GM12864 (cell line): ENCODE results near the gene PPP6R3.

ENCODE experiments used
- DNase-seq: peaks from one replicate; pipeline ENCODE4 v3.0.0-alpha.2; 2011; ENCODE audit warnings: low read depth
- H3K4me3 ChIP-seq: 2 replicates; pipeline ENCODE4 v1.5.1; 2011; ENCODE audit warnings: mild to moderate bottlenecking, low read depth, low read length, control low read depth
- CTCF ChIP-seq: IDR thresholded peaks from 2 replicates; pipeline ENCODE4 v1.5.1; 2011; ENCODE audit warnings: low read depth, mild to moderate bottlenecking, moderate library complexity, low read length, control low read depth, inconsistent platforms; ENCODE audit errors: missing control alignments

PPP6R3 gene

DNA sequence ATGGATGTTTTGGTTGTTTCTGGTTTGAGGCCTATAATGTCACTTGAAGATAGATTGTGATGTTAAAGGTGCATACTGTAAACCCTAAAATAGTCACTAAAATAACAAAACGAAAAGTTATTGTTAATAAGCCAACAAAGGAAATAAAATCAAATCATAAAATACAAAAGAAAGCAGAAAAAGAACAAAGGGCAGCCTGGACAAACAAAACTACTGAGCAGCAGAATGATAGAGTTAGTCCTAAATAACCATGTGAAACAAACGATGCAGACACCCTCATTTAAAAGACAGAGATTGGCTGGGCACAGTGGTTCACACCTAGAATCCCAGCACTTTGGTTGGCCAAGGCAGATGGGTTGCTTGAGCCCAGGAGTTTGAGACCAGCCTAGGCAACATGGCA, 132.9 kb downstream of the PPP6R3 start:
- TF ChIP-seq CTCF, result no peak
- DNase-seq, result no peak
- H3K4me3 ChIP-seq, result no peak overlapping the region

- H3K4me3 ChIP-seq, result no peak overlapping the region
- no peak for DNase-seq
- TF ChIP-seq CTCF, result no peak
Measured at GRCh38 chr11:68594123-68594522, 133.6 kb downstream of the PPP6R3 start.

DNA sequence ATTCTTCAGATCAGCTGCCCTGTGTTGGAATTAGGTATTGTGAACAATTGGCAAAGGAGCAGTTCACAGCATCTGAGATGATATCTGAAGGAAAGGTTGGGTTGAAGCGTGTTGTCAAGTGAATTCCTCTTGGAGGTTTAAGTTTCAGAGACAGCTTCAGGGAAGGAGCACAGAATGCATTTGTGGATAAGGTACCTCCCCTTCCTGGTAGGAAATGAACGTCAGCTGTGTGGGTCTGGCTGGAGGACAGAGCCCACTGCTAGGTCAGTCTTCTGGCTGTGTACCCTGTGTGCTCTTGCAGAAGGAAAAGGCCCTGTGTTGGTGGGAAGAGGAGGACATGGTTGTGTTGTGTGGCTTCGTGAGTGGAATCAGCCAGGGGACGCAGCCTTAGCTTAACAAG, 135.7 kb downstream of the PPP6R3 start:
- no peak overlapping the region for H3K4me3 ChIP-seq
- no peak for DNase-seq

GRCh38 chr11:68598816-68599653, 138.5 kb downstream of the PPP6R3 start:
- no peak for DNase-seq
- no peak overlapping the region for H3K4me3 ChIP-seq
- no peak for TF ChIP-seq CTCF

More for the DNA sequence above, 135.7 kb downstream of the PPP6R3 start:
- TF ChIP-seq CTCF, result no peak

DNA sequence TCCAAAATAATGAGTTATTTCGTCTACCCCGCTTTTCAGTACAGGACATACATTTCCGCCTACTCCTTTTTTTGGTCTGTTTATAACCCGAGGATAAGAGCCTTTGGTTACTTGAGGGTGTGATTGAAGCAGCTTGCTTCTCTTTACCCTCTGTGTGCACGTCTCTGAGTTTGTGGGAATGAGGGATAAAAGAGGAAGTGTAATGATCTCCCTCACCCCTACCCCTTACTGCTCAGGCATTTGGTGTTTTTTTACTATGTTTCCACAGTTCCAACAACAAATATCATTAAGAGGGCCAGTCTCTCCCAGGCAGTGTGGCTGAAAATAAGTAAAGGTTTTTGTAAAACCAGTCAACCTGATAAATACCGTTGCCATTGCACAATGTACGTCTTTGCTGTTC, 140.6 kb downstream of the PPP6R3 start:
- DNase-seq, result no peak
- no peak for TF ChIP-seq CTCF
- no peak overlapping the region for H3K4me3 ChIP-seq

DNA sequence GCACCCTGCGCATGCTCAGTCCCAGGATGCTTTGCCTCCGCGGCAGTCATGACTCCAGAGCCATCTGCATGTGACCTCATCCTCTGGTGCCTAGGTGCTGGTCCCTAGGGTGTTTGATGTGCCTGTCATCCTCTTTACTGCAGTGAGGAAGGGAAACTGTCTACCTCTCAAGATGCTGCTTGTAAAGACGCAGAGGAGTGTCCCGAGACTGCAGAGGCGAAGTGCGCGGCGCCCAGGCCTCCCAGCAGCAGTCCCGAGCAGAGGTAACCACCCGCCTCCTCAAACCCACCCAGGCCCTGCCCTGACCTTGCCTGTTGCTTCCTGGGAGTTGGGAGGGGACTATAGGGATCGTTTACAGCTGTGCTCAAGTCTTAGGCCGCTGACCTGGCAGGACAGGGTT, 149.2 kb downstream of the PPP6R3 start:
- TF ChIP-seq CTCF, result no peak
- H3K4me3 ChIP-seq, result no peak overlapping the region
- DNase-seq, result no peak
